HG03196 (cell line): Measurements from ENCODE around the gene SH3GLB1.
A peak's percentile ranks its signal among the peaks of the same experiment; 100 is the strongest.

ENCODE experiments used
- ATAC-seq: cut with Tn5 transposase; IDR thresholded peaks from one replicate; pipeline ENCODE4 v1.9.1; 2021; ENCODE audit not compliant: unreplicated experiment

The SH3GLB1 gene

GRCh38 chr1:86773341-86774288, 69.2 kb downstream of the SH3GLB1 start:
- peak; percentile 12 for ATAC-seq

GRCh38 chr1:86774305-86775295, 70.2 kb downstream of the SH3GLB1 start:
- peak; percentile 96 for ATAC-seq

GRCh38 chr1:86775395-86775794, 71.0 kb downstream of the SH3GLB1 start:
- no peak for ATAC-seq

GRCh38 chr1:86776108-86776507, 71.7 kb downstream of the SH3GLB1 start:
- no peak for ATAC-seq

- no peak for ATAC-seq
These were observed 74.3 kb downstream of the SH3GLB1 start for GRCh38 chr1:86778569-86779239.

- ATAC-seq = no peak
These were observed 75.2 kb downstream of the SH3GLB1 start for GRCh38 chr1:86779308-86780191.

- ATAC-seq = no peak
These were observed 78.1 kb downstream of the SH3GLB1 start for GRCh38 chr1:86782482-86782881.

GRCh38 chr1:86787621-86788020, 83.2 kb downstream of the SH3GLB1 start:
- no peak for ATAC-seq

- no peak for ATAC-seq
These were observed 84.2 kb downstream of the SH3GLB1 start for GRCh38 chr1:86788300-86789206.

- ATAC-seq = no peak
These were observed 90.9 kb downstream of the SH3GLB1 start for GRCh38 chr1:86795316-86795715.
